Mesenchymal stem cell (in vitro differentiated cells and primary cell): Measurements from ENCODE around the gene F2RL1.
A peak's percentile ranks its signal among the peaks of the same experiment; 100 is the strongest.

Source experiments
- DNase-seq: peaks from one replicate; pipeline ENCODE4 v3.0.0-alpha.2; 2013
- H2AFZ ChIP-seq: one replicate; pipeline ENCODE4 v1.6.1; 2013; ENCODE audit warnings: low read depth, mild to moderate bottlenecking, control low read depth, inconsistent platforms, low read length, moderate library complexity
- H2AK5ac ChIP-seq: 2 replicates; pipeline ENCODE4 v1.6.1; 2013; ENCODE audit warnings: low read length, moderate library complexity, mild to moderate bottlenecking, inconsistent platforms; ENCODE audit not compliant: severe bottlenecking
- H2BK120ac ChIP-seq: one replicate; pipeline ENCODE4 v1.6.1; 2013; ENCODE audit warnings: low read depth, mild to moderate bottlenecking, inconsistent platforms, low read length, moderate library complexity
- H2BK12ac ChIP-seq, 2 experiments: one replicate each; pipeline ENCODE4 v1.6.1; 2013; ENCODE audit warnings: inconsistent platforms in 2 of 2, low read length in 2 of 2, mild to moderate bottlenecking in 2 of 2, moderate library complexity in 2 of 2, control low read depth in 1 of 2
- H2BK15ac ChIP-seq: one replicate; pipeline ENCODE4 v1.6.1; 2013; ENCODE audit warnings: mild to moderate bottlenecking, low read depth, inconsistent platforms; ENCODE audit not compliant: poor library complexity, severe bottlenecking
- H2BK5ac ChIP-seq: 2 replicates; pipeline ENCODE4 v1.6.1; 2013; ENCODE audit warnings: low read depth, mild to moderate bottlenecking, low read length, control low read depth, inconsistent platforms; ENCODE audit not compliant: poor library complexity, severe bottlenecking
- H3K14ac ChIP-seq, 2 experiments: one replicate each; pipeline ENCODE4 v1.6.1; 2013; ENCODE audit warnings: inconsistent platforms in 2 of 2, low read length in 2 of 2, control low read depth in 1 of 2, mild to moderate bottlenecking in 1 of 2, moderate library complexity in 1 of 2
- H3K18ac ChIP-seq, 2 experiments: one replicate each; pipeline ENCODE4 v1.6.1; 2013; ENCODE audit warnings: inconsistent platforms in 2 of 2, low read length in 2 of 2, control low read depth in 1 of 2, low read depth in 1 of 2, mild to moderate bottlenecking in 1 of 2
- H3K23ac ChIP-seq, 2 experiments: one replicate each; pipeline ENCODE4 v1.6.1; 2013; ENCODE audit warnings: inconsistent platforms in 2 of 2, low read length in 2 of 2, mild to moderate bottlenecking in 2 of 2, moderate library complexity in 2 of 2, control low read depth in 1 of 2
- H3K27ac ChIP-seq: 2 replicates; pipeline ENCODE4 v1.5.1; 2013; ENCODE audit warnings: mild to moderate bottlenecking, moderate library complexity, low read length, control low read depth, inconsistent platforms; ENCODE audit not compliant: poor library complexity, severe bottlenecking
- H3K27me3 ChIP-seq, 2 experiments: 2 replicates each; pipeline versions ENCODE4 v1.6.1 to v1.7.0; 2013; ENCODE audit warnings: low read length in 2 of 2, mild to moderate bottlenecking in 2 of 2, moderate library complexity in 2 of 2, control low read depth in 1 of 2, inconsistent platforms in 1 of 2; ENCODE audit not compliant: control insufficient read depth in 1 of 2, insufficient read depth in 1 of 2
- H3K36me3 ChIP-seq, 2 experiments: 2 replicates each; pipeline versions ENCODE4 v1.6.1 to v1.7.0; 2013; ENCODE audit warnings: low read length in 2 of 2, control low read depth in 1 of 2, inconsistent platforms in 1 of 2, low read depth in 1 of 2, mild to moderate bottlenecking in 1 of 2; ENCODE audit not compliant: insufficient read depth in 2 of 2, control insufficient read depth in 1 of 2
- H3K4ac ChIP-seq, 2 experiments: one replicate each; pipeline ENCODE4 v1.6.1; 2013; ENCODE audit warnings: inconsistent platforms in 2 of 2, low read length in 2 of 2, mild to moderate bottlenecking in 2 of 2, moderate library complexity in 2 of 2, control low read depth in 1 of 2, low read depth in 1 of 2
- H3K4me1 ChIP-seq: 2 replicates; pipeline ENCODE4 v1.6.1; 2013; ENCODE audit warnings: low read depth, low read length, control low read depth; ENCODE audit not compliant: control insufficient read depth, insufficient read depth
- H3K4me2 ChIP-seq: 2 replicates; pipeline ENCODE4 v1.6.1; 2013; ENCODE audit warnings: low read length, mild to moderate bottlenecking, inconsistent platforms; ENCODE audit not compliant: poor library complexity, severe bottlenecking
- H3K4me3 ChIP-seq, 2 experiments: 2 replicates each; pipeline versions ENCODE4 v1.5.1 to v1.7.0; 2013; ENCODE audit warnings: low read length in 2 of 2, mild to moderate bottlenecking in 2 of 2, control low read depth in 1 of 2, low read depth in 1 of 2; ENCODE audit not compliant: insufficient read depth in 1 of 2
- H3K79me1 ChIP-seq: replicated peaks from 2 replicates; pipeline ENCODE4 v1.6.1; 2013; ENCODE audit warnings: mild to moderate bottlenecking, control low read depth, low read length, inconsistent platforms; ENCODE audit not compliant: poor library complexity, severe bottlenecking
- H3K9ac ChIP-seq: 2 replicates; pipeline ENCODE4 v1.7.0; 2013; ENCODE audit warnings: mild to moderate bottlenecking, low read length, moderate library complexity
- H3K9me3 ChIP-seq: 2 replicates; pipeline ENCODE4 v1.7.0; 2013; ENCODE audit warnings: mild to moderate bottlenecking, low read length; ENCODE audit not compliant: control insufficient read depth
- H4K8ac ChIP-seq: one replicate; pipeline ENCODE4 v1.6.1; 2013; ENCODE audit warnings: inconsistent platforms, mild to moderate bottlenecking, low read length, moderate library complexity
- H4K91ac ChIP-seq: one replicate; pipeline ENCODE4 v1.6.1; 2013; ENCODE audit warnings: mild to moderate bottlenecking, low read length, inconsistent platforms
- WGBS: methylation state at CpG from one replicate; pipeline ENCODE4 v1.1.7; 2013; ENCODE audit warnings: mixed read lengths; 5-methylcytosine and 5-hydroxymethylcytosine counted together

The F2RL1 gene

GRCh38 chr5:76863001-76863400 lies 44.2 kb downstream of the F2RL1 start:
- Histone ChIP-seq H3K27ac (no peak overlapping the region), H3K14ac (no peak overlapping the region), H3K36me3 (no peaks in the 10 kb centered on the region), H4K91ac (no peak overlapping the region), H2BK12ac (no peak overlapping the region), H3K4ac (no peak overlapping the region), H3K27me3 (no peaks in the 10 kb centered on the region), H3K9me3 (no peaks in the 10 kb centered on the region), H3K18ac (no peak overlapping the region), H3K9ac (no peak overlapping the region), H3K4me3 (no peak overlapping the region), H2AK5ac (no peak overlapping the region), H3K79me1 (no peaks in the 10 kb centered on the region), H4K8ac (no peak overlapping the region), H2BK120ac (no peak overlapping the region), H2BK15ac (no peak overlapping the region), H3K4me2 (no peak overlapping the region), H2AFZ (no peak overlapping the region), H2BK5ac (no peak overlapping the region), H3K23ac (no peak overlapping the region), H3K4me1 (no peaks in the 10 kb centered on the region)
- no peak for DNase-seq
- WGBS: no CpG with 5 or more reads among the region's 1 CpG

- Histone ChIP-seq H3K4me2 (no peak overlapping the region), H2BK120ac (no peak overlapping the region), H3K9me3 (no peaks in the 10 kb centered on the region), H2BK15ac (no peak overlapping the region), H3K79me1 (no peaks in the 10 kb centered on the region), H3K14ac (no peak overlapping the region), H2AFZ (no peak overlapping the region), H3K4ac (no peak overlapping the region), H3K27ac (no peak overlapping the region), H2AK5ac (no peak overlapping the region), H3K9ac (no peak overlapping the region), H3K36me3 (no peaks in the 10 kb centered on the region), H2BK12ac (no peak overlapping the region), H3K23ac (no peak overlapping the region), H3K4me3 (no peak overlapping the region), H3K27me3 (no peaks in the 10 kb centered on the region), H4K8ac (no peak overlapping the region), H3K18ac (no peak overlapping the region), H4K91ac (no peak overlapping the region), H2BK5ac (no peak overlapping the region), H3K4me1 (no peaks in the 10 kb centered on the region)
- DNase-seq: no peak
- WGBS: 100% methylated on average over 1 of the region's 2 CpGs
Measured at GRCh38 chr5:76866503-76866902, 47.7 kb downstream of the F2RL1 start.

- Histone ChIP-seq H2BK5ac (no peak overlapping the region), H4K8ac (peak overlapping the region; percentile 30), H4K91ac (no peak overlapping the region), H3K27ac (no peak overlapping the region), H3K18ac (no peak overlapping the region), H3K9me3 (no peaks in the 10 kb centered on the region), H3K23ac (no peak overlapping the region), H2AFZ (no peak overlapping the region), H3K14ac (no peak overlapping the region), H3K36me3 (no peaks in the 10 kb centered on the region), H3K4me2 (no peak overlapping the region), H2BK15ac (no peak overlapping the region), H3K4ac (no peak overlapping the region), H3K79me1 (no peaks in the 10 kb centered on the region), H3K4me1 (no peaks in the 10 kb centered on the region), H3K27me3 (no peaks in the 10 kb centered on the region), H2BK120ac (no peak overlapping the region), H2BK12ac (peak overlapping the region in 1 of 2 experiments; percentile 42), H3K9ac (peak overlapping the region; percentile 35), H3K4me3 (no peak overlapping the region), H2AK5ac (no peak overlapping the region)
- WGBS: 85% methylated on average over 4 of the region's 4 CpGs
- no peak for DNase-seq
Measured at GRCh38 chr5:76867038-76867437, 48.2 kb downstream of the F2RL1 start.

GRCh38 chr5:76867827-76868693 lies 49.2 kb downstream of the F2RL1 start:
- Histone ChIP-seq H2BK12ac (no peak overlapping the region), H2AK5ac (no peak overlapping the region), H3K9me3 (no peaks in the 10 kb centered on the region), H3K9ac (no peak overlapping the region), H3K79me1 (no peaks in the 10 kb centered on the region), H3K27me3 (no peaks in the 10 kb centered on the region), H3K4me1 (no peaks in the 10 kb centered on the region), H3K27ac (no peak overlapping the region), H4K8ac (no peak overlapping the region), H2BK15ac (no peak overlapping the region), H2BK5ac (no peak overlapping the region), H3K4me3 (no peak overlapping the region), H3K4me2 (no peak overlapping the region), H2BK120ac (no peak overlapping the region), H4K91ac (no peak overlapping the region), H3K14ac (no peak overlapping the region), H3K18ac (no peak overlapping the region), H3K4ac (no peak overlapping the region), H3K36me3 (no peaks in the 10 kb centered on the region), H3K23ac (no peak overlapping the region), H2AFZ (no peak overlapping the region)
- peak; percentile 69 for DNase-seq
- WGBS: 66% methylated on average over 7 of the region's 8 CpGs
